GM12873 (cell line): ENCODE data around the gene SRD5A1.

Experiments used
- CTCF ChIP-seq: IDR thresholded peaks from 2 replicates; pipeline ENCODE4 v1.5.1; 2012; ENCODE audit warnings: low read depth, mild to moderate bottlenecking, moderate library complexity, low read length, control low read depth; ENCODE audit not compliant: insufficient read depth; ENCODE audit errors: missing control alignments

Gene SRD5A1

GRCh38 chr5:6604341-6604740 lies 28.9 kb upstream of the SRD5A1 start:
- no peak for TF ChIP-seq CTCF

- TF ChIP-seq CTCF: no peak
Measured at GRCh38 chr5:6604946-6605345, 28.3 kb upstream of the SRD5A1 start.

- TF ChIP-seq CTCF: no peak
Measured at GRCh38 chr5:6606884-6607558, 26.2 kb upstream of the SRD5A1 start.

GRCh38 chr5:6607559-6607936 lies 25.7 kb upstream of the SRD5A1 start:
- TF ChIP-seq CTCF: no peak

GRCh38 chr5:6608016-6608415 lies 25.2 kb upstream of the SRD5A1 start:
- TF ChIP-seq CTCF: no peak

GRCh38 chr5:6611334-6612256 lies 21.6 kb upstream of the SRD5A1 start:
- TF ChIP-seq CTCF: no peak

GRCh38 chr5:6615034-6615815 lies 18.0 kb upstream of the SRD5A1 start:
- no peak for TF ChIP-seq CTCF
